Endothelial cell (in vitro differentiated cells): ENCODE results near the gene FGF1. TPM values are rescaled to one million over a fixed set of nuclear protein-coding genes. Genes with fewer than 3 reads are reported as not detected.

ENCODE experiments used
- DNase-seq: peaks from one replicate; pipeline ENCODE4 v3.0.0; 2021; ENCODE audit warnings: low spot score
- H3K27ac Mint-ChIP-seq: one replicate; pipeline ENCODE4 v1.8.0; 2021; ENCODE audit warnings: mixed read lengths, inconsistent platforms; ENCODE audit not compliant: unreplicated experiment
- H3K27me3 Mint-ChIP-seq: one replicate; pipeline ENCODE4 v1.8.0; 2021; ENCODE audit warnings: mild to moderate bottlenecking, moderate library complexity, mixed read lengths, inconsistent platforms; ENCODE audit not compliant: unreplicated experiment
- H3K36me3 Mint-ChIP-seq: one replicate; pipeline ENCODE4 v1.8.0; 2021; ENCODE audit warnings: mild to moderate bottlenecking, low read depth, mixed read lengths, inconsistent platforms; ENCODE audit not compliant: unreplicated experiment
- H3K4me1 Mint-ChIP-seq: one replicate; pipeline ENCODE4 v1.8.0; 2021; ENCODE audit warnings: mild to moderate bottlenecking, mixed read lengths, inconsistent platforms; ENCODE audit not compliant: unreplicated experiment
- H3K4me3 Mint-ChIP-seq: one replicate; pipeline ENCODE4 v1.8.0; 2021; ENCODE audit warnings: mild to moderate bottlenecking, mixed read lengths, inconsistent platforms; ENCODE audit not compliant: unreplicated experiment
- H3K9me3 Mint-ChIP-seq: one replicate; pipeline ENCODE4 v1.8.0; 2021; ENCODE audit warnings: mixed read lengths, inconsistent platforms; ENCODE audit not compliant: unreplicated experiment
- total RNA-seq: library from RNA; stranded (reverse); fragmentation: NEBNext Ultra II Directional; extraction: Animal tissue kit (Norgen Biotek cat#: 25700); gene quantifications from one replicate; pipeline ENCODE4 v1.2.1, GENCODE V29; 2021; ENCODE audit not compliant: unreplicated experiment
- TF ChIP-seq, protein P1 (sequence below): fragments of 200-600 bp; sonication (generic); IDR thresholded peaks from one replicate; pipeline ENCODE4 v1.5.0; 2021; ENCODE audit warnings: antibody characterized with exemption; ENCODE audit not compliant: unreplicated experiment

The FGF1 gene
- total RNA-seq, 1 donor from 2014 or later = 0.13 TPM

DNA sequence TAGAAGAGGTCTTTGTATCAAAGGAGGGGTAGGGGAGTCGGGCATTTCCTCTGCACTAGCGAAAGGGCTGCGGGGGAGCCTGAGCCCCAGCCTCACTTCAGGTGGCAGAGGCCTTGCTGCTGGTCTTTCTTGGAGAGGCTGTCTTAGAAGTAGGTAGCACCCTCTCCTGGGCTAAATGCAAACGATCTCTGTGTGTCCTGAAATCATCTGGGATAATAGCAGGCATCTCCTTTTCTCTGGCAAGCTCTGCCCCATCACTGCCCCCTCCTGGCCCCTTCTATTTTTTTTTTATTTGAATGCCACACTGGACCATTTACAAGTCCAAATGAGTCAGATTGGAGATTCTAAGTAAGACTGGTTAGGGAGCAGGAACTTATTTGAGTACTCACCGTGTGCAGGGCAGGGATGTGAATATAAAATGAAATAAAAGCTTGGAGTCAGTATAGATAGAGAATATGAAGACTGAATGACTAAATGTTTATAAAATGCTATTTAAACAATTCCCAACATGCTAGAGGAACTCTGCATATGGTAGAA lies 137.1 kb downstream of the FGF1 start:
- Mint-ChIP-seq H3K4me1 (peaks cover 39% of the 10 kb centered on the region), H3K9me3 (no peaks in the 10 kb centered on the region), H3K27ac (no peak overlapping the region), H3K4me3 (no peak overlapping the region), H3K27me3 (peaks cover 3% of the 10 kb centered on the region), H3K36me3 (no peaks in the 10 kb centered on the region)
- peak; percentile 71 for DNase-seq
- TF ChIP-seq, protein P1, sequence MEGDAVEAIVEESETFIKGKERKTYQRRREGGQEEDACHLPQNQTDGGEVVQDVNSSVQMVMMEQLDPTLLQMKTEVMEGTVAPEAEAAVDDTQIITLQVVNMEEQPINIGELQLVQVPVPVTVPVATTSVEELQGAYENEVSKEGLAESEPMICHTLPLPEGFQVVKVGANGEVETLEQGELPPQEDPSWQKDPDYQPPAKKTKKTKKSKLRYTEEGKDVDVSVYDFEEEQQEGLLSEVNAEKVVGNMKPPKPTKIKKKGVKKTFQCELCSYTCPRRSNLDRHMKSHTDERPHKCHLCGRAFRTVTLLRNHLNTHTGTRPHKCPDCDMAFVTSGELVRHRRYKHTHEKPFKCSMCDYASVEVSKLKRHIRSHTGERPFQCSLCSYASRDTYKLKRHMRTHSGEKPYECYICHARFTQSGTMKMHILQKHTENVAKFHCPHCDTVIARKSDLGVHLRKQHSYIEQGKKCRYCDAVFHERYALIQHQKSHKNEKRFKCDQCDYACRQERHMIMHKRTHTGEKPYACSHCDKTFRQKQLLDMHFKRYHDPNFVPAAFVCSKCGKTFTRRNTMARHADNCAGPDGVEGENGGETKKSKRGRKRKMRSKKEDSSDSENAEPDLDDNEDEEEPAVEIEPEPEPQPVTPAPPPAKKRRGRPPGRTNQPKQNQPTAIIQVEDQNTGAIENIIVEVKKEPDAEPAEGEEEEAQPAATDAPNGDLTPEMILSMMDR = peak; percentile 89

DNA sequence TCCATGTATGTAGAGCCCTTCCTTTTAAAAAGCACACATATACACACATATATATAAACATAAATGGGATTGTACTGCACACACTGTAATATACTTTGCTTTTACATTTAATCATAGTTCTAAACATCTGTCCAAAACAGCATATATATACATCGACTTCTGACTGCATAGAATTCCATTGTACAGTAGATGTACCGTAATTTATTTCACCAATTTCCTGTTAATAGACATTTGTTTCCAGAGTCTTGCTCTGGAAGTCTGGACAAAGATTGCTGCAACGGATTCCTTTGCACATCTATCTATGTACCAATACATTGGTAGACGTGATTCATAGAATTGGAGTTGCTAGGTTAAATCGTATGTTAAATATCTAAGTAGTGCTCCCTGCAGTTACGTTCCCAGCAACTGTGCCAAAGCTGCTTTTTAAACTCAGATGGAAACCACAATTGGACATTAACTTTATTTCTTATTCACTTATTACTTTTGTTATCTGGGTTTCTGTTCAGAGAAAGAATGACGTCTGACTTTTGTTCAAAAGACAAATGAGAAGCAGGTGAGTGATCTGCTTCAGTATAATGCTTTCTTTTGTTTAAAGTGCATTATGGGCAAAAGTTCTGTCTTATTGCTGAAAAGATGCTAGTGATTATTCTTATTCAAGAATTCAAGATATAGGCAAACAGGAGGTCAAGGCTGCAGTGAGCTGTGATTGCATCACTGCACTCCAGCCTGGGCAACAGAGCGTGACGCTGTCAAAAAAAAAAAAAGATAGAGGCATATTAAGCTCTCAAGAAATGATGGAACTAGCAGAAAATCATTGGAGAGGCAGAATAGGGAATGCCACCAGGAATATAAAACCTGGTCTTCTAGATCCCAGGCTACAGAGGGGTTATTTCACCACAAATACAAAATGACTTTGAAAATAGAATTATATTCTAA lies 138.2 kb downstream of the FGF1 start:
- Mint-ChIP-seq H3K27me3 (peaks cover 3% of the 10 kb centered on the region), H3K9me3 (no peaks in the 10 kb centered on the region), H3K4me3 (no peak overlapping the region), H3K36me3 (no peaks in the 10 kb centered on the region), H3K27ac (no peak overlapping the region), H3K4me1 (peaks cover 43% of the 10 kb centered on the region)
- TF ChIP-seq, protein P1 = no peak
- no peak for DNase-seq

DNA sequence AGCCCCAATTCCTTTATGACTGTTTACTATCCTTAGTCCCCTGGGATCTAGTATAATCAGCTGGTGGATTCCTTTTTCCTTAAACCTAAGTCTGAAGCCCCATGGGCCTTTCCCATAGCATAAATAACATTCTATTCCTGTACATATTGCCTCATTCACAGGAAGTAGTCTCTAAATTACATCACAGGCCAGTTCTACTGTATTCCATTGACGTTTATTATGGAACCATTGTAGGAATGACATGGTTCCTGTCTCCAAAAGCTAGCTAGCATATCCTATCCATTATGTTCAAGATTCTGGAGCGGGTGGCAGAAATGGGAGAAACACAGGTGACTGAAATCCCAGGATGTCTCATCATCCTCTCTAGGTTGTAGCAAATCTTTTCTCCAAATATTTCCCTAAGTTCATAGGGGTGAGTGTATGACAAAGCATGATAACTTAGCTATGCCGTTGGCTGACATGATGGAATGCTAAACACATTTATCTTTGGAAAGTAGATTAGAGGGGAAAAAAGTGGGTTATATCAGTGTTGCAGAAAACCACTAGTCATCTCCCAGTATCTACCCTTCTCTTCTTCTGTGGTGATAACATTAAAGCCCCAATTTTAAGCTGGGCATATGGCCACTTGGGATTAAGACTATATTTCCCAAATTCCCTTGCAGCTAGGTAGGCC lies 140.1 kb downstream of the FGF1 start:
- H3K4me1 Mint-ChIP-seq = peaks cover 48% of the 10 kb centered on the region
- no peaks in the 10 kb centered on the region for H3K36me3 Mint-ChIP-seq
- H3K27ac Mint-ChIP-seq = no peak overlapping the region
- H3K27me3 Mint-ChIP-seq = peaks cover 3% of the 10 kb centered on the region
- TF ChIP-seq, protein P1 = no peak
- H3K4me3 Mint-ChIP-seq = no peak overlapping the region
- DNase-seq = no peak
- no peaks in the 10 kb centered on the region for H3K9me3 Mint-ChIP-seq

- TF ChIP-seq, protein P1 = no peak
- no peak for DNase-seq
- Mint-ChIP-seq H3K27ac (no peak overlapping the region), H3K36me3 (no peaks in the 10 kb centered on the region), H3K4me3 (no peak overlapping the region), H3K9me3 (no peaks in the 10 kb centered on the region), H3K27me3 (peaks cover 3% of the 10 kb centered on the region), H3K4me1 (peaks cover 49% of the 10 kb centered on the region)
Observed at GRCh38 chr5:142544946-142545649, 140.8 kb downstream of the FGF1 start.
